ENCODE measurements around the gene VWA8.
"Not testable (repeated sequence)": the region's sequence is repeated elsewhere in the genome, so short reads cannot be mapped to it uniquely, and the experiment has no call there.

Gene VWA8

DNA sequence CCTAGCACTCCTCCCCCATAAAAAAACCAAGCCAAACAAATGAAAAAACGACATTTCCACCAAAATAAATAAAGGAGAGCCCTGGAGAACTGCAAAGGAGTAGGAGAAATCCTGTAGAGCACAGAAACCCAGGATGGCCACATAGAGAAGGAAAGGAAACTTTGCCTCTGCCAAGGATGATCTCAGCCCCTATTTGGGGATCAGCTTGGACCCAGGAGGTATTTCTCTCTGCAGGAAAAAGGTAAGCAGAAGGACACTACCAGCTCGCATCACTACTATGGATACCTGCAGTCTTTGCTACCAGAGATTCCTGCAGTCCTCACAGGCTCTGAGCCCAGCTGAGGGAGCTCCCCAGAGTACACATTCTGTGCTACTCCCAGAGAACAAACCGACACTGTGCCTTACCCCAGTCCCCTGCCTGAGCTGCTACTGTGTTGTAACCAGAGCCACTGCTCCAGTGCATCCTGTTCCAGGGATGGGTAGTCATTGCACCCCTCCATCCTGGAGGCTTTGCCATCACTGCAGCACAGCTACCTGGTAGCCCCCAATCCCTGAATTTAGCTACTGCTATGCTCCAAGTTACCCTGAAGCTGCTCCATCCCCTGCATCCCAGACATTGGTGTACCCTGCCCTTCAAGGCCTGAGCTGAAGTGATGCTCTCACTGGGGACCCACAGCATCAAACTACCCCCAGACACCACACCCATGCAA is 41.7 kb downstream of the VWA8 start:
- H3K9me3 Mint-ChIP-seq: no peaks in the 10 kb centered on the region
- peak overlapping the region; percentile 86 for H3K27ac Mint-ChIP-seq
- peak overlapping the region; percentile 33 for H3K4me3 Mint-ChIP-seq
- H3K27me3 Mint-ChIP-seq: no peaks in the 10 kb centered on the region
- H3K36me3 Mint-ChIP-seq: peaks cover 19% of the 10 kb centered on the region
- peaks cover 77% of the 10 kb centered on the region for H3K4me1 Mint-ChIP-seq

- H3K9me3 Mint-ChIP-seq: no peaks in the 10 kb centered on the region
- H3K27me3 Mint-ChIP-seq: no peaks in the 10 kb centered on the region
- H3K4me3 Mint-ChIP-seq: peak overlapping the region; percentile 83
- H3K4me1 Mint-ChIP-seq: peaks cover 77% of the 10 kb centered on the region
- peak overlapping the region; percentile 98 for H3K27ac Mint-ChIP-seq
- H3K36me3 Mint-ChIP-seq: peaks cover 12% of the 10 kb centered on the region
These were observed 43.3 kb downstream of the VWA8 start for GRCh38 chr13:41917641-41918040.

DNA sequence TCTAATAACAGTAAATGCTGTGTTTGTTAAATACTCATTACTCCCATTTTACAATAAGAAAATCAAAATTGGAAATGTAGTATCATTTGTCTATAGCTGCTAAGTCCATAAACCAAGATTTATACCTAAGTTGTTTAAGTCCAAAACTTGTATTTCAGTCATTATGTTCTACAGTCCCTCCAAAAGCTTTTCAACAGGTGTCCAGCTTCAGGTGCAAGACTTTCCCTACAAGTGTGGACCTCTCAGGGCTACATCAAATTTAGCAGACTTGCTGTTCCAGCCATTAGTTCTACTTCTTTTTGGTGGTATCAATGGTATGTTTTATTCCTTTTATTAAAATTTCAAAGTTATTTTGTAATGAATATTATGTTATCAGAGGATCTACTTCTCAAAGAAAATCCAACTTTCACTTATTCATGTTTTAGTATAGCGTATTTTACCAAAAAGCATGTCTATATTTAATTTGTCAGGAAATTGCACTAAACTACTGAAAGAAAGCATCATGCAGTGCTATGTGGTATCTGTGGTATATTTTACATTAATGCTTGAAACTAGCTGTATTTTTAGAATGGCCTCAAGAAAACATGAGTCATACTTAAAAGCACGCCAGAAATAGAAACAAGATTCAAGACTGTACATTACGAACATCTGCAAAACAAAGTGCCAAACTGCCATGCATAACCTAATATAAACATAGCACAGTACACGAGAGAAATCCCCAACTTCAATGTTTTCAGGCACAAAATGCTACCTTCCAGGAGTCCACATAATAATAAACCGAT is 44.5 kb downstream of the VWA8 start:
- H3K27me3 Mint-ChIP-seq: no peaks in the 10 kb centered on the region
- H3K27ac Mint-ChIP-seq: peak overlapping the region; percentile 97
- peaks cover 7% of the 10 kb centered on the region for H3K36me3 Mint-ChIP-seq
- H3K4me1 Mint-ChIP-seq: peaks cover 71% of the 10 kb centered on the region
- peak overlapping the region; percentile 86 for H3K4me3 Mint-ChIP-seq
- no peaks in the 10 kb centered on the region for H3K9me3 Mint-ChIP-seq

- H3K9me3 Mint-ChIP-seq: no peaks in the 10 kb centered on the region
- H3K27me3 Mint-ChIP-seq: no peaks in the 10 kb centered on the region
- peak overlapping the region; percentile 97 for H3K27ac Mint-ChIP-seq
- peak overlapping the region; percentile 30 for H3K4me3 Mint-ChIP-seq
- peaks cover 60% of the 10 kb centered on the region for H3K4me1 Mint-ChIP-seq
- H3K36me3 Mint-ChIP-seq: peaks cover 7% of the 10 kb centered on the region
These were observed 45.8 kb downstream of the VWA8 start for GRCh38 chr13:41915081-41915480.

DNA sequence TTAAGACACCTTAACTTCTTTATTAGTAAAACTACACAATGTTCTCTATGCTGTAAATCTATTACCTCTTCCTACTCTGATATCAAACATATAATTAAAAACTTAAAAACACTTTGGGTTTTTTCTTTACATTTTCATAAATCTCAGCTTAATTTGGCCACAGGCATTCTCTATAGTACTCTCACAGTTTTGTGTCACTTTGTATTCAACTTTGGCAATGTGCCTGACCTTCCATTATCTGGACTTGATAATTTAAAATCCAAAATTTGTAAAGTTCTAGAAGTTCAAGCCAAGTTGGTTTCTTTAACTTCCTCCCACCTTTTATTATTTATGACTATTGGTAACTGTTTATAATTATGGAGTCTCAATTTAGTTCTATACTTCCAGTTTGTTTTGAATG is 46.4 kb downstream of the VWA8 start:
- Mint-ChIP-seq H3K9me3 (no peaks in the 10 kb centered on the region), H3K4me1 (peaks cover 54% of the 10 kb centered on the region), H3K27ac (peak overlapping the region; percentile 97), H3K36me3 (peaks cover 7% of the 10 kb centered on the region), H3K4me3 (no peak overlapping the region), H3K27me3 (no peaks in the 10 kb centered on the region)

- Mint-ChIP-seq H3K36me3 (peaks cover 17% of the 10 kb centered on the region), H3K4me3 (no peak overlapping the region), H3K27ac (no peak overlapping the region), H3K9me3 (no peaks in the 10 kb centered on the region), H3K4me1 (peaks cover 21% of the 10 kb centered on the region), H3K27me3 (no peaks in the 10 kb centered on the region)
These were observed 51.4 kb downstream of the VWA8 start for GRCh38 chr13:41909506-41909905.

GRCh38 chr13:41905600-41906254 is 55.2 kb downstream of the VWA8 start:
- peaks cover 23% of the 10 kb centered on the region for H3K4me1 Mint-ChIP-seq
- H3K27me3 Mint-ChIP-seq: no peaks in the 10 kb centered on the region
- H3K4me3 Mint-ChIP-seq: no peak overlapping the region
- no peak overlapping the region for H3K27ac Mint-ChIP-seq
- no peaks in the 10 kb centered on the region for H3K9me3 Mint-ChIP-seq
- peaks cover 20% of the 10 kb centered on the region for H3K36me3 Mint-ChIP-seq

DNA sequence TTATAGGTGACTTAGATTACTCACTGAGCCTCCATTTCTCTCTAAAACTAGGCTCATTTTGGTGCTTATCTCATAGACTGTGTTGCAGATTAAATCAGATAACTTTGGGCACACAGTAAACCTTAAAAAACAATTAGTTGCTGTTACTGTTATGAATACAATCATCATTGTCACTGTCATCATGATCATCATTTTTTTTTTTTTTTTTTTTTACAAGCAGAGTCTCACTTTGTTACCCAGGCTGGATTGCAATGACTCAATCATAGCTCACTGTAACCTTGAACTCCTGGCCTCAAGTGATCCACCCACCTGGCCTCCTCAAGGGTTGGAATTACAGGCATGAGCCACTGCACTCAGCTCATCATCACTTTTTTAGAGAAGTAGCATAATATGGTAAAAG is 60.0 kb downstream of the VWA8 start:
- Mint-ChIP-seq H3K4me3 (no peak overlapping the region), H3K9me3 (no peaks in the 10 kb centered on the region), H3K4me1 (peaks cover 20% of the 10 kb centered on the region), H3K27ac (no peak overlapping the region), H3K27me3 (no peaks in the 10 kb centered on the region), H3K36me3 (peaks cover 21% of the 10 kb centered on the region)

DNA sequence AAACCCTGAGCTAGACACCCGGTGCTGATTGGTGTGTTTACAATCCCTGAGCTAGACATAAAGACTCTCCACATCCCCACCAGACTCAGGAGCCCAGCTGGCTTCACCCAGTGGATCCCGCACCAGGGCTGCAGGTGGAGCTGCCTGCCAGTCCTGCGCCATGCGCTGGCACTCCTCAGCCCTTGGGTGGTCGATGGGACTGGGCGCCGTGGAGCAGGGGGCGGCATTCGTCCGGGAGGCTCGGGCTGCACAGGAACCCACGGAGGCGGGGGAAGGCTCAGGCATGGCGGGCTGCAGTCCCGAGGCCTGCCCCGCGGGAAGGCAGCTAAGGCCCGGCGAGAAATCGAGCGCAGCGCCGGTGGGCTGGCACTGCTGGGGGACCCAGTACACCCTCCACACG is 62.5 kb downstream of the VWA8 start:
- H3K4me1 Mint-ChIP-seq: peaks cover 13% of the 10 kb centered on the region
- not testable (repeated sequence) for H3K27ac Mint-ChIP-seq, H3K27me3 Mint-ChIP-seq, H3K4me3 Mint-ChIP-seq, H3K9me3 Mint-ChIP-seq
- peaks cover 19% of the 10 kb centered on the region for H3K36me3 Mint-ChIP-seq

DNA sequence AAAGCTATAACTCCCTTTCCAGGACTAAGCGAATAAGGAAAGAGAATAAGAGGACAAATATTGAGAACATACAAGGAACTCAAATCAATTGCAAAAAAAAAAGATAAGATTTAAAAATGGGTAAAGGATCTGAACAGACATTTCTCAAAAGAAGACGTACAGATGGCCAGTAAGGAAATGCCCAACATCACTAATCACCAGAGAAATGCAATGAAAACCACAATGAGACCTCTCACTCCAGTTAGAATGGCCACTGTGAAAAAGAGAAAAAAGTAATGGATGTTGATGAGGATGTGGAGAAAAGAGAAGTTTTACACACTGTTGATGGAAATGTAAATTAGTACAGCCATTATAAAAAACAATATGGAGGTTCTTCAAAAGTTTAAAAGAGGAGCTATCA is 63.8 kb downstream of the VWA8 start:
- no peak overlapping the region for H3K4me3 Mint-ChIP-seq
- H3K36me3 Mint-ChIP-seq: peaks cover 20% of the 10 kb centered on the region
- H3K9me3 Mint-ChIP-seq: no peaks in the 10 kb centered on the region
- H3K4me1 Mint-ChIP-seq: peaks cover 9% of the 10 kb centered on the region
- H3K27me3 Mint-ChIP-seq: no peaks in the 10 kb centered on the region
- H3K27ac Mint-ChIP-seq: no peak overlapping the region

DNA sequence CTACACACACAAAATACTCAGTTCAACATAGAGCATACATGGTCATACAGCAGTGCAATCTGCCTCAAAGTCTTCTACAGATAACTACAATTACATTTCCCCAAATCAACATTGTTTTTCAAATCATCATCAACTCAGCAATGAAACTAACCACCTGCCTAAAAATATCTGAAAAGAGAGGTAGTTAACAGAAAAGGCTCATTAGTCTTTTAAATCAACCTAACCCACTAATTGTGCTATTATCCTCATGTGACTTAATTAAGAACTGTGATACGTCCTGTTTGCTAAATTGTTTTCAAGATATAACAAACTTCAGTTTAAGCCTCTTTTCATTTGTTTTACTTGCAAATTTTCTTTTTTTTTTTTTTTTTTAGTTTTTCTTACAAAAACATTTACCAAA is 65.4 kb downstream of the VWA8 start:
- Mint-ChIP-seq H3K36me3 (peaks cover 23% of the 10 kb centered on the region), H3K9me3 (no peaks in the 10 kb centered on the region), H3K27ac (no peak overlapping the region), H3K27me3 (no peaks in the 10 kb centered on the region), H3K4me3 (no peak overlapping the region), H3K4me1 (no peaks in the 10 kb centered on the region)

- Mint-ChIP-seq H3K9me3 (no peaks in the 10 kb centered on the region), H3K27me3 (no peaks in the 10 kb centered on the region), H3K4me1 (no peaks in the 10 kb centered on the region), H3K36me3 (peaks cover 33% of the 10 kb centered on the region), H3K27ac (no peak overlapping the region), H3K4me3 (no peak overlapping the region)
These were observed 69.8 kb downstream of the VWA8 start for GRCh38 chr13:41891119-41891518.

- H3K27me3 Mint-ChIP-seq: no peaks in the 10 kb centered on the region
- H3K9me3 Mint-ChIP-seq: peaks cover 6% of the 10 kb centered on the region
- no peaks in the 10 kb centered on the region for H3K4me1 Mint-ChIP-seq
- no peak overlapping the region for H3K27ac Mint-ChIP-seq
- H3K4me3 Mint-ChIP-seq: no peak overlapping the region
- H3K36me3 Mint-ChIP-seq: peaks cover 53% of the 10 kb centered on the region
These were observed 77.8 kb downstream of the VWA8 start for GRCh38 chr13:41883147-41883546.

DNA sequence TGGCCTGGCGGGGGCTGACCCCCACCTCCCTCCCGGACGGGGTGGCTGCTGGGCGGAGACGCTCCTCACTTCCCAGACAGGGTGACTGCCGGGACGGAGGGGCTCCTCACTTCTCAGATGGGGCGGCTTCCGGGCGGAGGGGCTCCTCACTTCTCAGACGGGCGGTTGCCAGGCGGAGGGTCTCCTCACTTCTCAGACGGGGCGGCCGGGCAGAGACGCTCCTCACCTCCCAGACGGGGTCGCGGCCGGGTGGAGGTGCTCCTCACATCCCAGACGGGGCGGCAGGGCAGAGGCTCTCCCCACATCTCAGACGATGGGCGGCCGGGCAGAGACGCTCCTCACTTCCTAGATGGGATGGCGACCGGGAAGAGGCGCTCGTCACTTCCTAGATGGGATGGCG is 79.0 kb downstream of the VWA8 start:
- peaks cover 45% of the 10 kb centered on the region for H3K36me3 Mint-ChIP-seq
- not testable (repeated sequence) for H3K4me1 Mint-ChIP-seq, H3K27me3 Mint-ChIP-seq, H3K9me3 Mint-ChIP-seq, H3K27ac Mint-ChIP-seq, H3K4me3 Mint-ChIP-seq

DNA sequence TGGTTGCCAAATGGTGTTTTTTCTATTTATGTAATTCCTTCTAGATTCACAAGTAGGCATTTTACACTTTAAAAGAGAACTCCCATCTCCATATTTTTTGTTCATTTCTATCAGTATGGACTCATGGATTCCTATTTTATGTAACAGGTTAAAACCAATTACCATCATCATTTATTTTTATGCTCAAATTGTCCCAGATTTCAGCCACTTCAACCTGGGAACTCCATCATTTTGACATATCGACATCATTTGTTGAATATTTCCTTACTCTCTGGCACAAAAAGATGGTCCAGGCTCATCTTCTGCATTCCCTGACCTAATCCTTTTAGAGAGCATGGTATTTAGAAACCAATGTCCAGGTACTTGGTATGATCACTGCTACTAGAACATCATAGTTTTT is 79.9 kb downstream of the VWA8 start:
- Mint-ChIP-seq H3K4me1 (no peaks in the 10 kb centered on the region), H3K9me3 (peaks cover 6% of the 10 kb centered on the region), H3K27ac (no peak overlapping the region), H3K36me3 (peaks cover 40% of the 10 kb centered on the region), H3K27me3 (no peaks in the 10 kb centered on the region), H3K4me3 (no peak overlapping the region)

DNA sequence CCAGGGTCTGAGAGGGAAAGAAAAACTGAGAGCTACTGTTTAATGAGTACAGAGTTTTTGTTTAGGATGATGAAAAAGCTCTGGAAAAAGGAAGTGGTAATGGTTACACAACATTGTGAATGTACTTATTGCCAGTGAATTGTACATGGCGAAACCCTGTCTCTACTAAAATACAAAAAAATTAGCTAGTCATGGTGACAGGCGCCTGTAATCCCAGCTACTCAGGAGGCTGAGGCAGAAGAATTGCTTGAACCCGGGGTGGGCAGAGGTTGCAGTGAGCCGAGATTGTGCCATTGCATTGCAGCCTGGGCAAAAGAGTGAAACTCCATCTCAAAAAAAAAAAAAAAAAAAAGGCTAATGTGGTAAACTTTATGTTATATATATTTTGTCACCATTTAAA is 96.3 kb downstream of the VWA8 start:
- Mint-ChIP-seq H3K4me3 (no peak overlapping the region), H3K9me3 (no peaks in the 10 kb centered on the region), H3K36me3 (peaks cover 34% of the 10 kb centered on the region), H3K27ac (no peak overlapping the region), H3K27me3 (no peaks in the 10 kb centered on the region), H3K4me1 (no peaks in the 10 kb centered on the region)
